Mucosa of gallbladder (tissue), 1 donor: ENCODE measurements around the gene ZC3H6. TPM values are rescaled to one million over a fixed set of nuclear protein-coding genes. Genes with fewer than 3 reads are reported as not detected.
A peak's percentile ranks its signal among the peaks of the same experiment; 100 is the strongest.

Source experiments
- DNase-seq: peaks from one replicate; pipeline ENCODE4 v3.0.0-alpha.2; 2020; ENCODE audit warnings: low spot score
- total RNA-seq: library from RNA; stranded (reverse); gene quantifications from one replicate; pipeline ENCODE4 v1.2.1, GENCODE V29; 2021
- donor health status: DM: no; HTN: no; CAD: no.

The ZC3H6 gene
- total RNA-seq, result 11.3 TPM

- DNase-seq, result peak; percentile 99
These were observed at the start of gene ZC3H6 for GRCh38 chr2:112275311-112275886. ZC3H6 (plus strand) TSS chr2:112275597; CDS start chr2:112275995, 398 bp downstream.

GRCh38 chr2:112229348-112229747 is 46.0 kb upstream of the ZC3H6 start:
- DNase-seq, result no peak

- no peak for DNase-seq
These were observed 45.0 kb upstream of the ZC3H6 start for GRCh38 chr2:112230371-112230770.

GRCh38 chr2:112239862-112240261 is 35.5 kb upstream of the ZC3H6 start:
- DNase-seq, result no peak

GRCh38 chr2:112242384-112242783 is 33.0 kb upstream of the ZC3H6 start:
- DNase-seq, result no peak

GRCh38 chr2:112243233-112243632 is 32.2 kb upstream of the ZC3H6 start:
- DNase-seq, result no peak

GRCh38 chr2:112244854-112245253 is 30.5 kb upstream of the ZC3H6 start:
- DNase-seq, result no peak

- DNase-seq, result no peak
These were observed 24.1 kb upstream of the ZC3H6 start for GRCh38 chr2:112251271-112251670.

- DNase-seq, result no peak
These were observed 22.1 kb upstream of the ZC3H6 start for GRCh38 chr2:112253261-112253815.

GRCh38 chr2:112254466-112255240 is 20.7 kb upstream of the ZC3H6 start, which contains the start of gene ZC3H8:
ZC3H8 (minus strand) TSS chr2:112255042; CDS start chr2:112254981, 61 bp downstream.
- peak; percentile 94 for DNase-seq

- DNase-seq, result no peak
These were observed 19.5 kb upstream of the ZC3H6 start for GRCh38 chr2:112255875-112256274.

GRCh38 chr2:112256654-112257053 is 18.7 kb upstream of the ZC3H6 start:
- no peak for DNase-seq

GRCh38 chr2:112257575-112257974 is 17.8 kb upstream of the ZC3H6 start:
- DNase-seq, result no peak

- DNase-seq, result peak; percentile 87
These were observed 15.7 kb upstream of the ZC3H6 start for GRCh38 chr2:112259509-112260294.

- no peak for DNase-seq
These were observed 15.1 kb upstream of the ZC3H6 start for GRCh38 chr2:112260295-112260625.

- no peak for DNase-seq
These were observed 12.5 kb upstream of the ZC3H6 start for GRCh38 chr2:112262876-112263275.

GRCh38 chr2:112268547-112268946 is 6.8 kb upstream of the ZC3H6 start:
- no peak for DNase-seq

- no peak for DNase-seq
These were observed 2.7 kb upstream of the ZC3H6 start for GRCh38 chr2:112272669-112273068.

GRCh38 chr2:112273349-112273748 is 2.0 kb upstream of the ZC3H6 start:
- no peak for DNase-seq

GRCh38 chr2:112275887-112276773 is 733 bp downstream of the ZC3H6 start:
- peak; percentile 90 for DNase-seq

GRCh38 chr2:112276954-112277353 is 1.6 kb downstream of the ZC3H6 start:
- no peak for DNase-seq
